ENCODE data around the gene STK25. TPM values are rescaled to one million over a fixed set of nuclear protein-coding genes. Genes with fewer than 3 reads are reported as not detected.

Gene STK25
- total and polyA plus RNA-seq, 2 donors (not counting 1 experiment from before 2014, with no cell fraction given): 183 to 378 TPM

GRCh38 chr2:241489733-241490680, 18.4 kb downstream of the STK25 start:
- Histone ChIP-seq H2AFZ (ENCODE audit: insufficient read depth, low read depth, low read length, poor library complexity, severe bottlenecking) (no peak overlapping the region), H3K4me2 (replicated peaks; ENCODE audit: low read depth, low read length, poor library complexity, severe bottlenecking) (no peak overlapping the region), H3K4me1 (ENCODE audit: control insufficient read depth in 2 of 2, insufficient read depth in 2 of 2, low read length in 2 of 2) (no peaks in the 10 kb centered on the region), H3K79me2 (ENCODE audit: control insufficient read depth, insufficient read depth, low read length) (no peaks in the 10 kb centered on the region), H3K36me3 (replicated peaks in 1 of 2; ENCODE audit: control extremely low read depth in 1 of 2, control insufficient read depth in 1 of 2, extremely low read depth in 1 of 2, insufficient read depth in 2 of 2, low read length in 1 of 2) (peaks cover 0 to 29% of the 10 kb centered on the region in 2 experiments), H3K4me3 (ENCODE audit: control extremely low read depth in 1 of 5, extremely low read depth in 1 of 5, insufficient read depth in 1 of 5, low read depth in 2 of 5, low read length in 4 of 5) (no peak overlapping the region), H3K27ac (ENCODE audit: low read length in 2 of 2) (no peak overlapping the region), H4K20me1 (ENCODE audit: control insufficient read depth, insufficient read depth, low read length, poor library complexity, severe bottlenecking) (no peaks in the 10 kb centered on the region), H3K9ac (ENCODE audit: low read length) (no peak overlapping the region), H3K9me3 (ENCODE audit: control extremely low read depth in 1 of 3, control insufficient read depth in 2 of 3, insufficient read depth in 1 of 3, low read length in 2 of 3) (no peaks in the 10 kb centered on the region), H3K27me3 (replicated peaks in 1 of 4; ENCODE audit: control extremely low read depth in 1 of 4, control insufficient read depth in 3 of 4, insufficient read depth in 4 of 4, low read length in 3 of 4) (no peaks in the 10 kb centered on the region)
- Mint-ChIP-seq H3K4me3 (no peak overlapping the region), H3K27me3 (no peaks in the 10 kb centered on the region), H3K27ac (no peak overlapping the region), H3K9me3 (ENCODE audit: insufficient read depth) (no peaks in the 10 kb centered on the region), H3K4me1 (no peaks in the 10 kb centered on the region)
- POLR2A ChIA-PET: no interaction called here
- intact Hi-C loops (cut with micrococcal nuclease): no loop called here
- TF ChIP-seq CTCF (IDR thresholded peaks at IDR 0.05) (no peak), EZH2 (IDR thresholded peaks at IDR 0.05; ENCODE audit: borderline replicate concordance, insufficient read depth, low read depth, low read length, poor library complexity, severe bottlenecking) (no peak)
- DNase-seq: no peak
- no peak for ATAC-seq (ENCODE audit: low read depth)
- CTCF ChIA-PET: no interaction called here
- WGBS (ENCODE audit: insufficient coverage): 92% methylated on average over 14 of the region's 15 CpGs

GRCh38 chr2:241489088-241489487, 19.3 kb downstream of the STK25 start:
- H3K4me3 ChIP-seq (ENCODE audit: control extremely low read depth in 1 of 5, extremely low read depth in 1 of 5, insufficient read depth in 1 of 5, low read depth in 2 of 5, low read length in 4 of 5): no peak overlapping the region
- CTCF ChIA-PET: no interaction called here

More at GRCh38 chr2:241489088-241489487, 19.3 kb downstream of the STK25 start:
- H3K27ac Mint-ChIP-seq: no peak overlapping the region
- Histone ChIP-seq H3K9ac (ENCODE audit: low read length) (no peak overlapping the region), H3K9me3 (ENCODE audit: control extremely low read depth in 1 of 3, control insufficient read depth in 2 of 3, insufficient read depth in 1 of 3, low read length in 2 of 3) (no peaks in the 10 kb centered on the region), H3K4me2 (replicated peaks; ENCODE audit: low read depth, low read length, poor library complexity, severe bottlenecking) (no peak overlapping the region), H3K4me1 (ENCODE audit: control insufficient read depth in 2 of 2, insufficient read depth in 2 of 2, low read length in 2 of 2) (no peaks in the 10 kb centered on the region), H2AFZ (ENCODE audit: insufficient read depth, low read depth, low read length, poor library complexity, severe bottlenecking) (no peak overlapping the region), H4K20me1 (ENCODE audit: control insufficient read depth, insufficient read depth, low read length, poor library complexity, severe bottlenecking) (no peaks in the 10 kb centered on the region), H3K27ac (ENCODE audit: low read length in 2 of 2) (no peak overlapping the region), H3K27me3 (replicated peaks in 1 of 4; ENCODE audit: control extremely low read depth in 1 of 4, control insufficient read depth in 3 of 4, insufficient read depth in 4 of 4, low read length in 3 of 4) (no peaks in the 10 kb centered on the region), H3K36me3 (replicated peaks in 1 of 2; ENCODE audit: control extremely low read depth in 1 of 2, control insufficient read depth in 1 of 2, extremely low read depth in 1 of 2, insufficient read depth in 2 of 2, low read length in 1 of 2) (peaks cover 0 to 27% of the 10 kb centered on the region in 2 experiments), H3K79me2 (ENCODE audit: control insufficient read depth, insufficient read depth, low read length) (no peaks in the 10 kb centered on the region)
- H3K4me1 Mint-ChIP-seq: no peaks in the 10 kb centered on the region
- no peaks in the 10 kb centered on the region for H3K9me3 Mint-ChIP-seq (ENCODE audit: insufficient read depth)
- DNase-seq: no peak
- TF ChIP-seq EZH2 (IDR thresholded peaks at IDR 0.05; ENCODE audit: borderline replicate concordance, insufficient read depth, low read depth, low read length, poor library complexity, severe bottlenecking) (no peak), CTCF (IDR thresholded peaks at IDR 0.05) (no peak)
- intact Hi-C loops (cut with micrococcal nuclease): no loop called here
- no CpG with 5 or more reads among the region's 3 CpGs for WGBS (ENCODE audit: insufficient coverage)
- H3K27me3 Mint-ChIP-seq: no peaks in the 10 kb centered on the region
- POLR2A ChIA-PET: no interaction called here
- ATAC-seq (ENCODE audit: low read depth): no peak
- no peak overlapping the region for H3K4me3 Mint-ChIP-seq
